Measurements from ENCODE around the gene SMIM7.
"Not testable (repeated sequence)": the region's sequence is repeated elsewhere in the genome, so short reads cannot be mapped to it uniquely, and the experiment has no call there.

The SMIM7 gene

GRCh38 chr19:16671652-16672274 is 11.8 kb upstream of the SMIM7 start:
- no peak for TF ChIP-seq CTCF (IDR thresholded peaks at IDR 0.05; ENCODE audit: low read depth, low read length)
- no peak for DNase-seq (ENCODE audit: low read depth in 2 of 2)

GRCh38 chr19:16670291-16670690 is 10.3 kb upstream of the SMIM7 start:
- H3K4me3 ChIP-seq (replicated peaks in 1 of 2; ENCODE audit: low read depth in 2 of 2, low read length in 2 of 2), result no peak overlapping the region
- no peak for DNase-seq (ENCODE audit: low read depth in 2 of 2)
- no peak for TF ChIP-seq CTCF (IDR thresholded peaks at IDR 0.05; ENCODE audit: low read depth, low read length)

More at GRCh38 chr19:16671652-16672274, 11.8 kb upstream of the SMIM7 start:
- H3K4me3 ChIP-seq (replicated peaks in 1 of 2; ENCODE audit: low read depth in 2 of 2, low read length in 2 of 2), result no peak overlapping the region

GRCh38 chr19:16668702-16669101 is 8.8 kb upstream of the SMIM7 start:
- DNase-seq (ENCODE audit: low read depth in 2 of 2); H3K4me3 ChIP-seq (replicated peaks in 1 of 2; ENCODE audit: low read depth in 2 of 2, low read length in 2 of 2): not testable (repeated sequence)

- no peak overlapping the region for H3K4me3 ChIP-seq (replicated peaks in 1 of 2; ENCODE audit: low read depth in 2 of 2, low read length in 2 of 2)
- TF ChIP-seq CTCF (IDR thresholded peaks at IDR 0.05; ENCODE audit: low read depth, low read length), result no peak
- no peak for DNase-seq (ENCODE audit: low read depth in 2 of 2)
Observed at GRCh38 chr19:16668176-16668575, 8.2 kb upstream of the SMIM7 start.

DNA sequence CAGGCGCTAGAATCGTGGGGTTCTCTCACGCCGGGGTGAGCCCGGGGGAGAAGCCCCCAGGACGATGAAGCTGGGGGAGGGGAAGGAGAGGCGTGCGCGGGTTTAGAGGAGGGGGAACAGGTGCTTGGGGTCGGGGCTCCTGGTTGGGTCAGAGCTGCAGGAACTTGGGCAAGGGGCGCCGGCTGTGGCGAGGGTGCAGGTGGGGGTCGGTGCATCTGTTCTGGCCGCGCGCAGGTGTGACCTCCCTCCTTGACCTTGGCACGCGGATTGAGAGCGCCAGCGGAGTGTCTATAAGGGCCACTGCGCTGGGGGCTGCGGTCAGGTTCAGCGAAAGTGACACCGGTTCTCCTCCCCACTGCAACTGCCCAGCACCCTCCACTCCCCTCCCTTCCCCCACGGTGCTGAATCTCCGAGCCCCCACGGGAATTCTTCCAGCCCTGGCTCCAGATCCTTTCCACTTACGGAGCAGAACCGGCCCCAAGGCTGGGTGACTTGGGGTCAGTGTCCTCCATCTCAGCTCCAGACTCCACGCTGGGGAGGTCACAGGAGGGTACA is 1.6 kb upstream of the SMIM7 start:
- peak overlapping the region; percentile 83 to 93 for H3K4me3 ChIP-seq (replicated peaks in 1 of 2; ENCODE audit: low read depth in 2 of 2, low read length in 2 of 2)
- no peak for TF ChIP-seq CTCF (IDR thresholded peaks at IDR 0.05; ENCODE audit: low read depth, low read length)
- DNase-seq (ENCODE audit: low read depth in 2 of 2), result peak in 1 of 2 donors; percentile 5

DNA sequence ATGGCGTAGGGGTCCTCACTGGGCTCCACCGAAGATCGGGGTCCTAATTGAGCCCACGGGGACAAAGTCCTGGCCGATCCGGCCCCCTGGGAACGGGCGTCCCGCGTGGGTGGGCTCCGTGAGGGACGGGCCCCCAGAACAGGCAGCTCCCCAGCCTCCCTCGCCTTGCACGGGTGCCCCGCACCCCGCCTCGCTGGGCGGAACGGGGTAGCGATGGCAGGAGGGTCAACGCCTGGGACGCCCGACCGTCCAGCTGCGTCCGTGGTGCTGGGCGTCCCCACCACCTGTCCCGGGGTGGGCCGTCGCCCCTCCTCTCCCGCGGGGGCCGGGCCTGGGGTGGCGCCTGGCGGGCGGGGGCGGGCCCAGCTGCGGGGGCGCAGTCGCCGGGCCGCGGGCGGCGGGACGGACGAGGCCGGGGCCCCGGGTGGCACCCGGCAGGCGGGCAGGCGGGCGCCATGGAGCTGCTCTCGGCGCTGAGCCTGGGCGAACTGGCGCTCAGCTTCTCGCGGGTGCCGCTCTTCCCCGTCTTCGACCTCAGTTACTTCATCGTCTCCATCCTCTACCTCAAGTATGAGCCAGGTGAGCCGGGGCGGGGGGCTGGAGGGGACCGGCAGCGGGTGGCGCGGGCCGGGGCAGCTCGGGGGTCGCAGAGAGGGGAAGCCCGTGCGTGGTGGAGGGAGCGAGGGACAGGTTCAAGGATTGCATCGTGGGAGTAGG is 977 bp upstream of the SMIM7 start, which contains the start of gene TMEM38A:
Gene TMEM38A, plus strand, starts transcription at position 377 of the 717 bp plus-strand sequence. Its CDS starts 79 bp downstream, at position 456.
- no peak for TF ChIP-seq CTCF (IDR thresholded peaks at IDR 0.05; ENCODE audit: low read depth, low read length)
- H3K4me3 ChIP-seq (replicated peaks in 1 of 2; ENCODE audit: low read depth in 2 of 2, low read length in 2 of 2), result peak within 1 kb of the TSS; percentile 83 to 93
- DNase-seq (ENCODE audit: low read depth in 2 of 2), result no peak

GRCh38 chr19:16659464-16659831 is 496 bp downstream of the SMIM7 start:
- peak overlapping the region; percentile 83 to 93 for H3K4me3 ChIP-seq (replicated peaks in 1 of 2; ENCODE audit: low read depth in 2 of 2, low read length in 2 of 2)
- no peak for TF ChIP-seq CTCF (IDR thresholded peaks at IDR 0.05; ENCODE audit: low read depth, low read length)
- no peak for DNase-seq (ENCODE audit: low read depth in 2 of 2)

Data from cardiac fibroblast (primary cell).